GM12874 (cell line): ENCODE results near the gene GLDN.

ENCODE experiments used
- TF ChIP-seq, protein P1 (sequence below): IDR thresholded peaks from 2 replicates; pipeline ENCODE4 v1.5.1; 2011; ENCODE audit warnings: low read depth, mild to moderate bottlenecking, control low read depth, low read length, moderate library complexity; ENCODE audit not compliant: insufficient read depth

GLDN gene

DNA sequence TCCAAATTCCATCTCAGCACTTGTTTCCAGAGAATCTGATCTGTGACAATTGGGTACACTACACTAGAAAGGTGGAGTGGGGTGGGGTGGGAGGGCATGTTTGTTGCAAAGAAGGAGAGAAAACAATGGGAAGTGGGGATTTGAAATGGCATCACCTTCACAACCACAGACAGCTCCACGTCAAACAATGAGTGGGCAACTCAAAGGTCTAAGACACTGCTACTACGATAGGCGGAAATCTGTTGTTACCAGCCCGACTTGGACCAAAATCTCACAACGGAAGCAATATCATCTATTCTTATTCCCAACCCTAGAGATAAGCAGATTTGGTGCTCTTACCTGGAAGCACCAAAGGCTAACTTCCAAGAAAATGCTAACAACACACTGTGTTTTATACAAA, 6.4 kb upstream of the GLDN start:
- TF ChIP-seq, protein P1, sequence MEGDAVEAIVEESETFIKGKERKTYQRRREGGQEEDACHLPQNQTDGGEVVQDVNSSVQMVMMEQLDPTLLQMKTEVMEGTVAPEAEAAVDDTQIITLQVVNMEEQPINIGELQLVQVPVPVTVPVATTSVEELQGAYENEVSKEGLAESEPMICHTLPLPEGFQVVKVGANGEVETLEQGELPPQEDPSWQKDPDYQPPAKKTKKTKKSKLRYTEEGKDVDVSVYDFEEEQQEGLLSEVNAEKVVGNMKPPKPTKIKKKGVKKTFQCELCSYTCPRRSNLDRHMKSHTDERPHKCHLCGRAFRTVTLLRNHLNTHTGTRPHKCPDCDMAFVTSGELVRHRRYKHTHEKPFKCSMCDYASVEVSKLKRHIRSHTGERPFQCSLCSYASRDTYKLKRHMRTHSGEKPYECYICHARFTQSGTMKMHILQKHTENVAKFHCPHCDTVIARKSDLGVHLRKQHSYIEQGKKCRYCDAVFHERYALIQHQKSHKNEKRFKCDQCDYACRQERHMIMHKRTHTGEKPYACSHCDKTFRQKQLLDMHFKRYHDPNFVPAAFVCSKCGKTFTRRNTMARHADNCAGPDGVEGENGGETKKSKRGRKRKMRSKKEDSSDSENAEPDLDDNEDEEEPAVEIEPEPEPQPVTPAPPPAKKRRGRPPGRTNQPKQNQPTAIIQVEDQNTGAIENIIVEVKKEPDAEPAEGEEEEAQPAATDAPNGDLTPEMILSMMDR: no peak

GRCh38 chr15:51335538-51336410, 5.7 kb upstream of the GLDN start:
- TF ChIP-seq, protein P1: no peak

- TF ChIP-seq, protein P1: no peak
These were observed 3.0 kb upstream of the GLDN start, which contains the start of gene CYP19A1 for GRCh38 chr15:51338496-51338895. Gene CYP19A1 (minus strand): TSS chr15:51338596. CDS start chr15:51242912, 95,684 bp downstream.

- TF ChIP-seq, protein P1: no peak
These were observed 958 bp downstream of the GLDN start for GRCh38 chr15:51342227-51342999.

GRCh38 chr15:51343466-51343865, 2.0 kb downstream of the GLDN start:
- TF ChIP-seq, protein P1: no peak

- TF ChIP-seq, protein P1: no peak
These were observed 4.7 kb downstream of the GLDN start for GRCh38 chr15:51346136-51346535.

- TF ChIP-seq, protein P1: no peak
These were observed 7.2 kb downstream of the GLDN start for GRCh38 chr15:51348688-51349087.
